Stomach smooth muscle (tissue), 2 donors: ENCODE data around the gene RBM47.

Experiments
- H3K27ac ChIP-seq: one replicate; pipeline ENCODE4 v1.7.0; 2013; ENCODE audit warnings: mild to moderate bottlenecking, low read length, inconsistent platforms
- H3K27me3 ChIP-seq, 2 donors: one replicate each; pipeline ENCODE4 v1.7.0; 2013; ENCODE audit warnings: low read length in 2 of 2; ENCODE audit not compliant: insufficient read depth in 2 of 2, control insufficient read depth in 1 of 2
- H3K36me3 ChIP-seq, 2 donors: one replicate each; pipeline ENCODE4 v1.7.0; 2013; ENCODE audit warnings: low read length in 2 of 2; ENCODE audit not compliant: control insufficient read depth in 2 of 2, insufficient read depth in 2 of 2
- H3K4me1 ChIP-seq: one replicate; pipeline ENCODE4 v1.7.0; 2013; ENCODE audit warnings: low read length; ENCODE audit not compliant: control insufficient read depth, insufficient read depth
- H3K4me3 ChIP-seq, 2 donors: one replicate each; pipeline ENCODE4 v1.7.0; 2013; ENCODE audit warnings: low read length in 2 of 2
- H3K9ac ChIP-seq, 2 donors: one replicate each; pipeline ENCODE4 v1.7.0; 2013; ENCODE audit warnings: low read length in 2 of 2, mild to moderate bottlenecking in 1 of 2
- H3K9me3 ChIP-seq, 2 donors: one replicate each; pipeline ENCODE4 v1.7.0; 2013; ENCODE audit warnings: low read length in 2 of 2; ENCODE audit not compliant: control insufficient read depth in 2 of 2
- donor health status: healthy.
- donor health status: Pancreatic carcinoma.

RBM47 gene

DNA sequence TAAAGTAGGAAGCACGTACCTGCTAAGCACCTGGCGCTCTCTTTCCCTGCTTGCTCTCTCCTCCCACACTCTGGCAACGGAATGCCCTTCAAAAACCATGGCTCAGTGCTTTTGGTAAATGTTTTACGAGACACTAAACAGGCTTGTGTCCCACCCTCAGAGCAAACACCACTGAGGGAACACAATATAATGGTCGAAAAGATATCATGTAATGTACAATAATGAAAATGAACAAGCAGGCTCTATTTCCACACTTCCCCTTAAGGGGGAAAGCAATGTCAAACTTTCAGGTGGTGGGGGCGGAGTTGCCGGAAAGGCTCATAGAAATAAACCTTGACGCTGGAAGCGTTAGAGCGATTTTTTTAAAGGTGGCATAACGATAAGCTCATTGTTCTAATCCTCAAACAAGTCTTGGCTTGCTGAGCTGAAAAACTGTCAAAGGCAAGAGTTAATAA is 115.1 kb downstream of the RBM47 start:
- Histone ChIP-seq H3K27me3 (no peaks in the 10 kb centered on the region), H3K9ac (no peak overlapping the region), H3K36me3 (no peaks in the 10 kb centered on the region), H3K27ac (no peak overlapping the region), H3K4me1 (no peaks in the 10 kb centered on the region), H3K4me3 (no peak overlapping the region), H3K9me3 (no peaks in the 10 kb centered on the region)

DNA sequence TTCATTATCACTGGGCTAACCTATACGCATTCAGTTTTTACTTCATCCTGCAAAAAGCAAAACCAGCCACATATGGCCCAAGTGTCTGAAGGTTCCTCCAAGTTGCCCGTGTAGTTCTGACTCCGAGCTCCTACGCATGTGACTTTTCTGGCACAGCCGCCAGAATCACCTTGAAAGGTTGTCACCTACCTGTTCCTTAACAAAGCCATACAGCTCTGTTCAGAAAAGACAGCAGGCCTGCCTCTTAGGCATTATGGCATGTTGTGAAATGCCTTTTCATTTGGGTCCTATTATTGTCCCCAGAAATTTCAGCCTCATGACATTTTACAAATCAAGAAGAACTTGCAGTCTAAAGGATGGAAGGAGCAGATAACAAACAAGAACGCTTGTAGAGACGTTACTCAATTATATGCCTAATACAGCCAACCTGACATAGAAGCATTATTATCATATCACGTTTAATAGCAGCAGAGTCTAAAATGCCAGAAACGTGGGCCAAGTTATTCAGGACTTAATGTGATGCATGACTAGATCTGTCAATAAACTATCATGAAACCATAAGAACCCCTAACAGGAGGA is 118.5 kb downstream of the RBM47 start:
- Histone ChIP-seq H3K27ac (no peak overlapping the region), H3K9ac (no peak overlapping the region), H3K36me3 (no peaks in the 10 kb centered on the region), H3K4me1 (no peaks in the 10 kb centered on the region), H3K4me3 (no peak overlapping the region), H3K27me3 (no peaks in the 10 kb centered on the region), H3K9me3 (no peaks in the 10 kb centered on the region)

DNA sequence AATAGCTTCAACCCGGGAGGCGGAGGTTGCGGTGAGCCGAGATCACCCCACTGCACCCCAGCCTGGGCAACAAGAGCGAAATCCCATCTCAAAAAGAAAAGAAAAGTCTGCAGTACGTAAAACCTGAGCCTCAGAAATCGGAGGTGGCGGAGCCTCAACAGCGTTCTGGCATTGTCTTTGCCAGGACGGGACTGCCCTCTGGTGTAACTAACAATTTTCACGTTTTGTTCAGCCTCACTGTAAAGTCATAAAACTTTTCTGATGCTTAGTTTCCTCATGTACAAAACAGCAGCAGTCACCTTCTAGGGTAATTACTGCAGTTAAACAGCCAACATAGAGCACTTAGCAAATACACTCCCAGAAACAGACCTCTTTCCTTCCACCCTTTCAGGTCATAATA is 121.7 kb downstream of the RBM47 start:
- Histone ChIP-seq H3K4me1 (no peaks in the 10 kb centered on the region), H3K9me3 (no peaks in the 10 kb centered on the region), H3K27ac (no peak overlapping the region), H3K9ac (no peak overlapping the region), H3K27me3 (no peaks in the 10 kb centered on the region), H3K36me3 (no peaks in the 10 kb centered on the region), H3K4me3 (no peak overlapping the region)

DNA sequence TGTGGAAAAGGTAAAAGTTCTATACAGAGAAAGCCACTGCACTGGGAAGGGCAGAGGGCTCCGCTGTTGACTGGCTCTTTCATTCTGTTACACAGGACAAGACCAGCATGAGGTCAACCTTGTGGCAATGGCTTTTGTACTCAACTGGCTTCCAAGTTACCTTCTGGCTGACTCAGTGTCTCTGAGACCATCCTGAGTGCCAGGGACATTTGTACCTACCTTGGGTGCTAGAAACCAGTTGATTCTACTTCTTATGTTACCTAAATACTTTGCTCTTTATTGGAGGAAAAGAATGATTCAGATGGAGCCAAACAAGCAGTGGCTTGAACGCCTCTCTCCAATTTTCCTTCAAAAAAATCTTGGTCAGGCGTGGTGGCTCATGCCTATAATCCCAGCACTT is 123.2 kb downstream of the RBM47 start:
- Histone ChIP-seq H3K4me3 (no peak overlapping the region), H3K36me3 (no peaks in the 10 kb centered on the region), H3K4me1 (no peaks in the 10 kb centered on the region), H3K27me3 (no peaks in the 10 kb centered on the region), H3K27ac (no peak overlapping the region), H3K9ac (no peak overlapping the region), H3K9me3 (no peaks in the 10 kb centered on the region)

DNA sequence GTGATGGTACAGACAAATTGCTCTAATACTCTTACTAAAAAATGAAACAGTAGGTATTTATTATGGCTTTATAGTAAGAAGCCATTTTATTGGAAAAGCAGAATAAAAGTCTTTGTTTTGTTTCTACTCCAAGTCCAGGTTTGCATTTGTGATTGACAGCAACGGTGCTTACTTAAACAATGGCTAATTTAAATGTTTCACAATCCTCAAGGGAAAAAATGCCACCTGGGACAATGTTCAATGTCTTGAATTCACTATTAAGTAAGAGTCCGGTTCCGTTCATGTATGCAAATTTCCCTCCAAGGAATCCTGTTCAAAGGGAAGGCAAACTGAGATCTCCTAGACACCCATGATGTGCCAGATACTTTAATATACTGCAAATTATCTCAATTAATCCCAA is 123.6 kb downstream of the RBM47 start:
- Histone ChIP-seq H3K27me3 (no peaks in the 10 kb centered on the region), H3K4me1 (no peaks in the 10 kb centered on the region), H3K9ac (no peak overlapping the region), H3K4me3 (no peak overlapping the region), H3K27ac (no peak overlapping the region), H3K36me3 (no peaks in the 10 kb centered on the region), H3K9me3 (no peaks in the 10 kb centered on the region)

DNA sequence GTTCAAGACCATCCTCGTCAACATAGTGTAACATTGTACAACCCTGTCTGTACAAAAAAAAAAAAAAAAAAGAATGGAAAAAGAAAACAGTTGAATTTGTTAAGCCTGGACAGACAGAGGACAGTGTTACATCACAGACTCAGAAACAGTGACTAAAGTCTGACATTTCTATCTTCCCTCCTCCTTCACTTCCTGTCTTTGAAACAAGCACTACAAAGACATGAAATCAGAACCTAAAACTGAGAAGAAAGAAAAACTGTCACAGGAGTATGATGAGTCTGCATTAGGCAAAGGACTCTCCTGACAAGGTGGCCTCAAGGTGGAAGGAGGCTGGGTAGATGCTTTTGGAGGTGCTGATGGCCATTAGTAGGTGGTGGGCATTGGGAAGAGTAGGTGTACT is 126.7 kb downstream of the RBM47 start:
- H3K9ac ChIP-seq, result no peak overlapping the region
- H3K4me3 ChIP-seq, result no peak overlapping the region
- H3K36me3 ChIP-seq, result no peaks in the 10 kb centered on the region
- no peaks in the 10 kb centered on the region for H3K27me3 ChIP-seq
- H3K9me3 ChIP-seq, result no peaks in the 10 kb centered on the region
- H3K27ac ChIP-seq, result no peak overlapping the region
- H3K4me1 ChIP-seq, result no peaks in the 10 kb centered on the region

DNA sequence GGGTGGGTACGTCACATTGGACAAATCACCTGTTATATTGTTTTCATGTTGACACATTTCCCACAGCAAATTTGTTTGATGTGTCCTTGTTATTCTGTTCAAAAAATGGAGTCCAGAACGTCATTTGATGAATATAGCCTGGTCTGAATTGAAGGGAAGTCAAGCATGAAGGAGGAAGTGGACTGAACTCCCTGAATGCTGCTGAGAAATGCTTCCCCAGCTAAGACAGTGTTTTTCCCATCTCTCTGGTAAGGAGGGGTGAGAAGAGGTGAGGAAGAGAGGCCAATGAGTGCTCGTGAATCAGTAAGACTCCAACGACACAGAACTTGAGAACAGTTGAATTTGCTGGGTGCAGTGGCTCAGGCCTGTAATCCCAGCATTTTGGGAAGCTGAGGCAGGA is 127.4 kb downstream of the RBM47 start:
- Histone ChIP-seq H3K27me3 (no peaks in the 10 kb centered on the region), H3K36me3 (no peaks in the 10 kb centered on the region), H3K4me1 (no peaks in the 10 kb centered on the region), H3K9me3 (no peaks in the 10 kb centered on the region), H3K9ac (no peak overlapping the region), H3K27ac (no peak overlapping the region), H3K4me3 (no peak overlapping the region)

DNA sequence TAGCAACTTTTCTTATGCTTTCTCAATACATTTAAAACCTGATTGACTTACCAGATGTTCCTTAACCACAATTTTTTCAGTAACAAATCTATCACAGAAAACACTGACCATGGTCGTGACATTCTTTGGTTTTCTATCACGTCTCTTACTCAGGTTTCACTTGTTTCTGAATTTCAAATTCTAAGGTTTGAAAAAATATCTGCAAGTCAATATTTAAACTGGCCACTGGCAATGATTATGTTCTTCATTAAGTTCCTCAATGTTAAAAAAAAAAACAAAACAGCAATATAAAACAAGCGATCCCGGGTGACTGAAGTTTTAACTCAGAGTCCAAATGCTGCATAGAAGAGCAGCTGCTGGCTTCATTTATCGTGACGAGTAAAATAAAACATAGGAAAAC is 128.9 kb downstream of the RBM47 start:
- H3K36me3 ChIP-seq, result no peaks in the 10 kb centered on the region
- H3K4me1 ChIP-seq, result no peaks in the 10 kb centered on the region
- no peaks in the 10 kb centered on the region for H3K9me3 ChIP-seq
- H3K9ac ChIP-seq, result no peak overlapping the region
- no peaks in the 10 kb centered on the region for H3K27me3 ChIP-seq
- no peak overlapping the region for H3K27ac ChIP-seq
- H3K4me3 ChIP-seq, result no peak overlapping the region

DNA sequence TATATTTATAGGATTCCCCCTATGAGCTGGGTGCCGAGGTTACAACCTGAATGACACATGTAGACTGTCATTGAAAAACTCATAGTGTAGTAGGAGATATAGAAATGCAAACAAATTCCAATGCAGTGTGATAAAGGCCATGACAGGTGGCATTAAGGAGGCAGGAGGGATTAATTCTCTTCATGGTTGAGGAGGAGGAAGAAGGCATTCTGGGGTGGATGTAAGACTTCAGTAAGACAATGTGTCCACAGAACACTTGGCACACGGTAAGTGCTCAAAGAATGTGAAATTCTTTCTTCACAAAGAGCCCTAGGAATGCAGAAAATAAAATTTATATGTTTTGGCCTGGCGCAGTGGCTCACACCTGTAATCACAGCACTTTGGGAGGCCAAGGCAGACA is 136.5 kb downstream of the RBM47 start:
- Histone ChIP-seq H3K4me3 (no peak overlapping the region), H3K9ac (no peak overlapping the region), H3K4me1 (no peaks in the 10 kb centered on the region), H3K27ac (no peak overlapping the region), H3K9me3 (no peaks in the 10 kb centered on the region), H3K27me3 (no peaks in the 10 kb centered on the region), H3K36me3 (no peaks in the 10 kb centered on the region)

DNA sequence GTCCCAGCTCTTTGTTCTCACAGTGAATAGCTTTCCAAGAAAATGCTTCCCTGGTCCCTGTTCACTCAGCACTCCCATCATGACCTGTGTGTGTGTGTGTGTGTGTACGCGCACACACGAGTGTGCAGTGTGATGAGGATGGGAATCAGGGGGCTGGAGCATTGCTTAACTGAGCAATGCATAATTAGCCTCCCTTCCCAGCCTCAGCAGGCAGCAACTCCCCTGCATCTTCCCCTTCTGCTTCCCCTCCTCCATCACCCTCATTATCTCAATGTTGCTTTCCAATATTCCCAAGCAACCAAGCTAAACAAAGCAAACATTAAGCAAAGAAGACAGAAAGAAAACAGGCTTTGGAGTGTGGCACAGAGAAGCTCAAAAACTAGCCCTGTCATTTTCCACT is 137.0 kb downstream of the RBM47 start:
- Histone ChIP-seq H3K27me3 (no peaks in the 10 kb centered on the region), H3K27ac (no peak overlapping the region), H3K9ac (no peak overlapping the region), H3K9me3 (no peaks in the 10 kb centered on the region), H3K4me3 (no peak overlapping the region), H3K4me1 (no peaks in the 10 kb centered on the region), H3K36me3 (no peaks in the 10 kb centered on the region)

DNA sequence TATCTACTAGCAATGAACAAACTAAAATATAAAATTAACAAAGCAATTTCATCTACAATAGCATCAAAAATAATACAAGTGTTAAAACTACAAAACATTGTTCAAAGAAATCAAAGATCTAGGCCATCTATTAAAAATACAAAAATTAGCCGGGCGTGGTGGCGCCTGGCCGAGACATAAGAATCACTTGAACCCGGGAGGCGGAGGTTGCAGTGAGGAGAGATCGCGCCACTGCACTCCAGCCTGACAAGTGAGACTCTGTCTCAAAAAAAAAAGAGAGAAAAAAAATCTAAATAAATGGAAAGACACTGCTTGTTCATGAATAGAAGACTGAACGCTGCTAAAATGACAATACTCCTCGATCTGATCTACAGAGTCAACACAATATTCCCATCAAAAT is 139.2 kb downstream of the RBM47 start:
- H3K4me1 ChIP-seq, result no peaks in the 10 kb centered on the region
- H3K4me3 ChIP-seq, result no peak overlapping the region
- H3K27me3 ChIP-seq, result no peaks in the 10 kb centered on the region
- H3K9ac ChIP-seq, result no peak overlapping the region
- no peaks in the 10 kb centered on the region for H3K36me3 ChIP-seq
- H3K27ac ChIP-seq, result no peak overlapping the region
- H3K9me3 ChIP-seq, result no peaks in the 10 kb centered on the region
